ENCODE measurements around the gene LYPLA2. TPM values are rescaled to one million over a fixed set of nuclear protein-coding genes. Genes with fewer than 3 reads are reported as not detected.
"Not testable (repeated sequence)": the region's sequence is repeated elsewhere in the genome, so short reads cannot be mapped to it uniquely, and the experiment has no call there.

LYPLA2 gene
- total RNA-seq, 1 experiment from 2014 or later: 36.2 TPM

- DNase-seq (ENCODE audit: low spot score): no peak
Measured at GRCh38 chr1:23779826-23780371, 11.0 kb upstream of the LYPLA2 start.

GRCh38 chr1:23783141-23783540 lies 7.8 kb upstream of the LYPLA2 start:
- not testable (repeated sequence) for DNase-seq (ENCODE audit: low spot score)

DNA sequence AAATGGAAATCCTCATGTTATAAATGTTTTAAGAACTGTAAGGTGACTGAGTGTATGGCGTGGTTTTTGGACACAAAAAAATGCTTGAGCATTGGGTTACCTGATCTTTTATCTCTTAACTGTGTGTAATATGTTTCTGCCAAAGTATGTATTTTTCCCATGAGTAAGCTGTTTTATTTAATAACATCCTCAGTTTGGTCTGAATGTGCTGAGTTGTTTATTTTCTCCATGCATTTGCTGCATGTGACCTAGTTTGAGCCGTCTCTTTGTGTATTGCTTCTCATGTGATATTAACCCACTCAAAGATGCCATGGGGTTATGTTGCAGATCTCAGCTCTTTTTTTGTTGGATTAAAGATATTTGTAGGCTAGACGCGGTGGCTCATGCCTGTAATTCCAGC lies 6.1 kb upstream of the LYPLA2 start:
- DNase-seq (ENCODE audit: low spot score): no peak

DNA sequence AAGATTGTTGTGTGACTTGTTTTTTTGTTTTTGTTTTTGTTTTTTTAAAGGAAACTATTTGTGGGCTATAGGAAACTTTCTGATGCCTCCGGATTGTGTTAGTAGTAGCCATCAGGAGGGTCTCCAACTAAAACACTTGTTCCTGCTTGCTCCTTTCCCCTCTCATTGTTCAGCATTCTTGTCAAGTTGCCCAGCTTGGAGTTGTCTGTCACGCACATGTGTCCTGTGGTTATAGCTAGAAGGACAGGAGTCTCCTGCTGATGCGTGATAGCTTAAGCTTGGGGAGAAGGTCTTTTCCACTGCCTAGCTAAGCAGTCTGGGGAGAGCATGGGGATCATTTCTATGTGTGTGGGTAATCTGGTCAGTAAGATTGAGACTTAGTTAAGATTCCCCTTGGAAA lies 3.2 kb upstream of the LYPLA2 start:
- no peak for DNase-seq (ENCODE audit: low spot score)

GRCh38 chr1:23788695-23789094 lies 2.2 kb upstream of the LYPLA2 start:
- no peak for DNase-seq (ENCODE audit: low spot score)

GRCh38 chr1:23791516-23792047 lies 637 bp downstream of the LYPLA2 start:
- DNase-seq (ENCODE audit: low spot score): peak; percentile 16

- DNase-seq (ENCODE audit: low spot score): no peak
Measured at GRCh38 chr1:23792151-23792945, 1.4 kb downstream of the LYPLA2 start.

GRCh38 chr1:23793018-23793781 lies 2.3 kb downstream of the LYPLA2 start:
- peak; percentile 86 for DNase-seq (ENCODE audit: low spot score)

- no peak for DNase-seq (ENCODE audit: low spot score)
Measured at GRCh38 chr1:23793861-23794731, 3.2 kb downstream of the LYPLA2 start.

- DNase-seq (ENCODE audit: low spot score): not testable (repeated sequence)
Measured at GRCh38 chr1:23794732-23795182, 3.8 kb downstream of the LYPLA2 start.

- no peak for DNase-seq (ENCODE audit: low spot score)
Measured at GRCh38 chr1:23795676-23796465, 4.9 kb downstream of the LYPLA2 start.

DNA sequence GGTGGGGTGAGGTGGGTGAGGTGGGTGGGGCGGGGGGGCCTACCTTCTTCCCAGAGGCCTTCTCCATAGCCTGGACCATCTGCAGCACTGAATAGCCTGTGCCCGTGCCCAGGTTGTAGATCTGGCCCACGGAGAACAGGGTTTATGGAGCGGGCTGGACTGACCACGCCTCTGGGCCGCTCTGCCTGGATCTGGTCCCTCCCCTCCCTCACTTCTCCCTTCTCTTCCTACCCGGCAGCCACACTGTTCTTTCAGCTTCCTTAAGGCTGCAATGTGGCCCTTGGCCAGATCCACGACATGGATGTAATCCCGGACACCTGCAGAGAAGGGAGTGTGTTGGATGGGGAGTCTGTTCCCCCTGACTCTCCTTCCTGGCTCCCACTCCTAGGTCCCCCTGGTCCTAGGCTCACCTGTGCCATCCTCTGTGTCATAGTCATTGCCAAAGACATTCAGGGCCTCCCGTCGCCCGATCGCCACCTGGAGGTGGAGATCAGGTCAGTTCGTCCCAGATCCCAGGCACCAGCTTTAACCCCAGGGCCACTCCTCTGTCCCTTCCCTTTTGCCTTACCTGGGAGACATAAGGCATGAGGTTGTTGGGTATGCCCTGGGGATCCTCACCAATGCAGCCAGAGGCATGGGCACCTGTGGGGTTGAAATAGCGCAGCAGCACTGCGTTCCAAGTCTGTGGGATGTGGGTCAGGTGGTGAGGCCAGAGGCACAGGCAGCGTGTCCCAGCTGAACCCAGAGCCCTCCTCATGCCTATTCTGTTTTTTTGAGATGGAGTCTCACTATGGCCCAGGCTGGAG lies 5.7 kb downstream of the LYPLA2 start:
- no peak for DNase-seq (ENCODE audit: low spot score)

- DNase-seq (ENCODE audit: low spot score): no peak
Measured at GRCh38 chr1:23797478-23798448, 6.8 kb downstream of the LYPLA2 start.

GRCh38 chr1:23798662-23799142 lies 7.8 kb downstream of the LYPLA2 start:
- DNase-seq (ENCODE audit: low spot score): no peak

DNA sequence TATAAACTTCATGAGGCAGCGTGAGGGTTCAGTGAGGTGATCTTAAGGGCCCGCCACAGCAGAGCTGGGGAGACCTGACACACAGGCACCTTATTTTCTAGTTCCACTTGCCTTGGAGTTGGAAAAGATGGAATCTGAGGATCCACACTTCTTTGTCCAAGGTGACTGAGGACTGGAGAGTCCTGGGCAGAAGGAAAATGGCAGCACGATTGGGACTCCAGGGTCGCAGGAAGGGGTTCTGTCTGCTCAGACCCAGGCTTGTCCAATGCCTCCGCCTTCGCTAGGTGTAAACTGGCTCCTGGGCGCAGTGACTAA lies 8.3 kb downstream of the LYPLA2 start:
- DNase-seq (ENCODE audit: low spot score): no peak

DNA sequence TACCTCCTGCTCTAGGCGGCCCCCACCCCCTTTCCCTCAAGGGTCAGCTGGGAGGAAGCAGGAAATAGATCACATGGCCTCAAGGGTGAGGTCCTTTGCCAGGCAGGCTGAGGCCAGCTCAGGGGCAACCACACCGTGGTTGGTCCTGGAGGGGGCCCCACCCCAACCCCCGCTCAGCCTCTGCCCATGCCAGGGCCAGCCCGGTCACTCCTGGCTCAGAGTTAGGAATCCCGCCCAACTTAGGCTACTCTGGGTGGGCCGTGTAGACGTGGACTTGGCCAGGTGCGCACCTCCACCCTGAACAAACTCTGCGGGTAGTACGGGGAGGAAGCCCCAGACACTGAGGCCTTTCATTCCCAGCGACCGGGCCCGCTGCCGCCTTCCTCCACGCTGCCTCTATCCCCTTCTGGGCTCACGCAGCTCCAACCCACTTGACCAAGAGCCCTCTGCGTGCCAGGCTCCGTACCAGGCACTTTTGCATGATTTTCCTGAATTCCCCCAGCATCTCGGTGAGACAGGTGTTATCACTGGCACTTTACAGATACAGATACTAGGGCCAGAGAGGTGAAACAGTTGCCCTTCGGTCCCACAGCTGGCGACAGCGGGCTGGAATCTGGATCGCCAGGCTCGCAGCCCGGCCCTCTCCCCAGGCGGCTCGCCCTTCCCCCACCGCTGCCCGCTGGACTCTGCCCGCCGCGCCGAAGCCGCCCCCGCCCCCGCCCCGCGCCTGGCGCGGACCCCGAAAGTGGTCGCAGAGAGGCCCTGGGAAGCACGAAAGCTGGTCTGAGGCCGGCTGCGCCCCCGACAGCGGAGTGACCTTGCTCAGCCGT lies 8.8 kb downstream of the LYPLA2 start:
- peak; percentile 97 for DNase-seq (ENCODE audit: low spot score)

Measured in H4 (cell line).